Mucosa of stomach (tissue), 1 donor: ENCODE results near the gene TTC39A.
A peak's percentile ranks its signal among the peaks of the same experiment; 100 is the strongest.

Source experiments
- H3K27me3 ChIP-seq: one replicate; pipeline ENCODE4 v1.7.0; 2013; ENCODE audit warnings: mild to moderate bottlenecking, low read length; ENCODE audit not compliant: control insufficient read depth, insufficient read depth
- H3K36me3 ChIP-seq: one replicate; pipeline ENCODE4 v1.7.0; 2013; ENCODE audit warnings: low read length; ENCODE audit not compliant: control insufficient read depth, insufficient read depth
- H3K4me1 ChIP-seq: one replicate; pipeline ENCODE4 v1.7.0; 2013; ENCODE audit warnings: mild to moderate bottlenecking, low read length; ENCODE audit not compliant: control insufficient read depth, insufficient read depth
- H3K4me3 ChIP-seq: one replicate; pipeline ENCODE4 v1.7.0; 2013; ENCODE audit warnings: low read length
- H3K9ac ChIP-seq: one replicate; pipeline ENCODE4 v1.7.0; 2013; ENCODE audit warnings: mild to moderate bottlenecking, low read length, moderate library complexity
- H3K9me3 ChIP-seq: one replicate; pipeline ENCODE4 v1.7.0; 2013; ENCODE audit warnings: mild to moderate bottlenecking, low read length, moderate library complexity; ENCODE audit not compliant: control insufficient read depth
- donor health status: Pancreatic carcinoma.

Gene TTC39A

DNA sequence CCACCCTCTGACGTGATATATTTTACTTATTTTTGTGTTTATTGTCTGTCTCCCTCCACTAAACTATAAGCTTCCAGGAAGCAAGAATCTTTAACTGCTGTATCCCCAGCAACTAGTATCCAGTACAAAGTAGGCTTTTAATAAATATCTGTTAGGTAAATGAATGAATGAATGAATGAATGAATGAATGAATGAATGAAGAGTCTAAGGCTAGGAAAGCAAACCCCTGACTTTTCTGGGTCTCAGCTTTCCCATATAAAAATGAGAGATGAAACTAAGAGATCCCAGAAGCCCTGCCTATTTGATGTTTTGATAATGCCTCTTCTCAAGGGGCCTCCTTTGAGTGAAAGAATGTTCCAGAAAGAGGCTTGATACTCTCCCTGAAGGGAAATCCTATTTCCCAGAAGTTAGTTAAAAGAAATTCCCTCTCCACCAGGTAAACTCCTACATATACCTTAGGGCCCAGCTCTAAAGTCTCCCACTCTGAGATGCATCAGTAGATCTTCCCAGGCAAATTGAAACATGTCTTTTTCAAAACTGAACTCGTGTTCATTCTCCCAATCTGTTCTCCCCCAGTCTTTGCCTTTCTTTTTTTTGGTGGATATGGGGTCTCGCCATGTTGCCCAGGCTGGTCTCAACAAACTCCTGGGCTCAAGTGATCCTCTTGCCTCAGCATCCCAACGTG is 7.8 kb downstream of the TTC39A start:
- Histone ChIP-seq H3K4me3 (no peak overlapping the region), H3K9ac (no peak overlapping the region), H3K36me3 (no peaks in the 10 kb centered on the region), H3K4me1 (peaks cover 33% of the 10 kb centered on the region), H3K9me3 (no peaks in the 10 kb centered on the region), H3K27me3 (no peaks in the 10 kb centered on the region)

DNA sequence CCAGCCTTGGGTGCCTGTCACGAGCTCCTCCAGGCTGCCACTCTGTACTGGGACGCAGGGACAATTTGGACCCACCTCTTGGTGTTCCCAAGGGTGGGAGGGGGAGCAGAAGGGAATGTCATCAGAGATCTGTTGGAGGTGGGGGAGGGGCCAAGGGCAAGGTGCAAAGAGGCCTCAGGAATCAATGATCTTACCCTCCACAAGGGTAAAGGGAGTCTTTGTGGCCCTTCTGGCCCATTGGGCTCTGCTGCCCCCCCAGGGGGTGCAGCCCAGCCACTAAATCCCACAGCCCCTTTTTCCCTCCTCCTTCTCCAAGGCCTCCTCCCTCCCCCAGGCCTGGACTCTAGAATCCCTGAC is 8.5 kb downstream of the TTC39A start:
- no peak overlapping the region for H3K9ac ChIP-seq
- no peaks in the 10 kb centered on the region for H3K27me3 ChIP-seq
- peaks cover 28% of the 10 kb centered on the region for H3K4me1 ChIP-seq
- H3K36me3 ChIP-seq = no peaks in the 10 kb centered on the region
- no peak overlapping the region for H3K4me3 ChIP-seq
- H3K9me3 ChIP-seq = no peaks in the 10 kb centered on the region

DNA sequence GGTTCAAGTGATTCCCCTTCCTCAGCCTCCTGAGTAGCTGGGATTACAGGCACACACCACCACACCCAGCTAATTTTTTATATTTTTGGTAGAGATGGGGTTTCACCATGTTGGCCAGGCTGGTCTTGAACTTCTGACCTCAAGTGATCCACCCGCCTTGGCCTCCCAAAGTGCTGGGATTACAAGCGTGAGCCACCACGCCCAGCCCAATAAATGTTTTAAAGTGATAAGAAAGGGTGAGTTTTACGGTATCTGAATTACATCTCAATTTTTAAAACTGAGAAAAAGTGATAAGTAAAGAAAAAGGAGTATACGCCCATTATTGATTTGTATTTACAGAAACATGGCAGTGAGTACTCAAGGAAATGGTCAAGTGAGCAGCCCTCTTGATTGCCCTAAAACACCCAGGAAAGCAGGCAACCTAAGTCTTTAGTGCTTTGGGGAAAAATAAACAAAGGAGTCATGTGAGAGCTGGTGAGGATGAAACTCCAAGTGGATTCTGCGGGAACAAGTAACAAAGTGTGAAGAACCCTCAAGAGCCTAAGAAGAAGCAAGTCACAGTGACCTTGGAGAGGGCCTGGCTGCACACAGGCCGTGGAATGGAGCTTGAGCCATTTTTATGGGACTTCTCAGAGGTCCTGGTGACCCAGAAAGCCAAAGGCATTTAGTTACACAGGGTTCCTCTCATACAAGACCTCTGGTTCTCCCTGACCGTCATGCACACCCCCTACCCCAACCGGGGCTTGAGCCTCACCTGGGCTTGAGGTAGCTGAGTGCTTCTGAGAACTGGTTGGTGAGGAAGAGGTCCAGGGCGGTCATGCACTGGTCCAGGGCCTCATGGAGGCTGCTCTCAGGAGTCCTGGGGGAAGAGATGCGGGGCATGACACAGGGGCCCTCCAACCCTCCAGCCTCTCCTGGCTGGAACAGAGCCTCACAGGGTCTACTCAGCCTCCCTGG is 9.1 kb downstream of the TTC39A start:
- Histone ChIP-seq H3K4me1 (peaks cover 24% of the 10 kb centered on the region), H3K27me3 (no peaks in the 10 kb centered on the region), H3K9ac (no peak overlapping the region), H3K9me3 (no peaks in the 10 kb centered on the region), H3K4me3 (no peak overlapping the region), H3K36me3 (no peaks in the 10 kb centered on the region)

DNA sequence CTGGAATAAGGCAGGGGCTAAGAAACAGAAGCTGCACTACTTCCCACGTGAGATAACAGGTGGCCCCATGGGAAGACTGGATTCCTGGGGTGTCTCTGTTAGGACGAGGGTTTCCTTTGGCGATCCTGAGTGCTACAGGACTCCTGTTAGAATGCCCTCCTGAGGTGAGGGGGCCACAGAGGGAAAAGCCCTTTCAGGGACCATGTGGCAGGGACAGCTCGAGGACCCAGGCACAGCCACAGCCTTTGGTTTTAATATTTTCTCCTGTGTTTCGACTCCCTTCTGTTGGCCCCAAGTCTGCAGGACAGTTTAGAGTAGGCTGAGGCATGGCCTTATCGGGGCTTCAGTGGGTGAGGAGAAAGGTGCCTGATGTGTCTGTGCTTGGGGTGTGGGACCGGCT is 12.6 kb downstream of the TTC39A start:
- Histone ChIP-seq H3K27me3 (no peaks in the 10 kb centered on the region), H3K4me3 (no peak overlapping the region), H3K36me3 (peaks cover under 1% of the 10 kb centered on the region), H3K9ac (no peak overlapping the region), H3K9me3 (no peaks in the 10 kb centered on the region), H3K4me1 (peaks cover 29% of the 10 kb centered on the region)

DNA sequence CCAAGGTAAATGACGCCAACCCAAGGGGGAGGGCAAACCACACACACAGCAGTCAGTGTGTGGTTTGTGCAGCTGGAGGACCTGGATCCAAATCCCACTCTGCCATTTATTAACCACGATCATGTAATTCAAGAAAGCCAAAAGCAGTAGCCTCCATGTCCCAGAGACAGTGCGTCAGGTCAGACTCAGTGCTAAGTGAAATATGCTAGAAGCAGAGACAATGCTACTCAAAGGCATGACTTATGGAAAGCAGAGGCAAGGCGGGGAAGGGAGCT is 13.6 kb downstream of the TTC39A start:
- Histone ChIP-seq H3K27me3 (no peaks in the 10 kb centered on the region), H3K9me3 (no peaks in the 10 kb centered on the region), H3K9ac (no peak overlapping the region), H3K4me1 (peaks cover 29% of the 10 kb centered on the region), H3K36me3 (peaks cover 9% of the 10 kb centered on the region), H3K4me3 (no peak overlapping the region)

DNA sequence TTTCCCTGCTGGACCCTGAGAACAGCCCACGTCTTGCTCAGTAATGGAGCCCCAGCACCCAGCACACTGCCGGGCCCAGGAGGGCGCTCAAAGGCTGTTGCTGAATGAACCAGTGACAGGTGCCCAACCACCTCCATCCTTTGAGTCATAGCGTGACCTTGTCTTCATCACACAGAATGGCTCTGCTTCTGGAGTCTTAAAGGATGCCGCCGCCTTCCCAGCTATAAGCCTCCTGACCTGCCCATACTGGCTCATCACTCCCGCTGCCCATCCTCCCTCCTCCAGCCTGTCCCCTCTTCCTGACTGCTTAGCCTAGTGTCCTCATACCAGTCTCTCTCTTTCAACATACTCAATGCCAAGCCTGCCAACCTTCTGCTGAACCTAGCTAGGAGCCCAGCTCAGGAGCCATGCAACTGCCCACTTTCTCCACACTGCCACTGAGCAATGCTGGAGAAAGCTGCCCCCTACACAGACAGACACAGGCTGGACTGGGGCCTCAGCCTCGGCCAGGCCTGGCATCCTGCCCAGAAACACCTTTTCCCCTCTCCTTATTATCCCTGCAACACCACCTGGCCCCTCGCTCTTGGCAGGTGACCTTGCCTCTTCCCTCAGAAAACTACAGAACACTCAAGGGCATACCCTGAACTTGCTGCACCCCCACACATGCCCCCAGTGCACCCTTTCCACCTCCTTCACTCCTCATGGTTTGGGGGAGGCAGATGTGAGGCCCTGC is 14.1 kb downstream of the TTC39A start:
- no peaks in the 10 kb centered on the region for H3K27me3 ChIP-seq
- no peak overlapping the region for H3K4me3 ChIP-seq
- no peaks in the 10 kb centered on the region for H3K9me3 ChIP-seq
- no peak overlapping the region for H3K9ac ChIP-seq
- H3K4me1 ChIP-seq = peaks cover 25% of the 10 kb centered on the region
- peaks cover 9% of the 10 kb centered on the region for H3K36me3 ChIP-seq

DNA sequence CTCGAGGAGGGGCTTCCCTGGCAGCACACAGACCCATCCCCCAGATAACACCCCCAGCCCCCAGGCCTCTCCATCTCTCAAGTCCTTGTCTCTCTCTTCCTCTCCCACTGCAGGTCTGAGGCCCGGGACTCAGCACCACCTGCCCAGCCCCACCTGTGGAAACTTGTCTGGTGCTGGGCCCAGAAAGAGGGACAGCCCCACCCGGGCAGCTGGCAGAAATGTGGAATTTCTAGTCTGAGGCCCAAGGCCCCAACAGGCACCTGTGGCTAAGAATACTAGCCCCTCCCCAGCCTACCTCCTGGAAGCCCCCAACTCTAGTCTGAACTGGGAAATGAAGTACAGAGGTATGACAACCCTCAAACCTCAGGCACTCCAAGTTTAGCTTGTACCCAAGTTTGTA is 15.4 kb downstream of the TTC39A start:
- Histone ChIP-seq H3K4me3 (no peak overlapping the region), H3K36me3 (peaks cover 9% of the 10 kb centered on the region), H3K9ac (no peak overlapping the region), H3K4me1 (peaks cover 22% of the 10 kb centered on the region), H3K9me3 (no peaks in the 10 kb centered on the region), H3K27me3 (no peaks in the 10 kb centered on the region)

DNA sequence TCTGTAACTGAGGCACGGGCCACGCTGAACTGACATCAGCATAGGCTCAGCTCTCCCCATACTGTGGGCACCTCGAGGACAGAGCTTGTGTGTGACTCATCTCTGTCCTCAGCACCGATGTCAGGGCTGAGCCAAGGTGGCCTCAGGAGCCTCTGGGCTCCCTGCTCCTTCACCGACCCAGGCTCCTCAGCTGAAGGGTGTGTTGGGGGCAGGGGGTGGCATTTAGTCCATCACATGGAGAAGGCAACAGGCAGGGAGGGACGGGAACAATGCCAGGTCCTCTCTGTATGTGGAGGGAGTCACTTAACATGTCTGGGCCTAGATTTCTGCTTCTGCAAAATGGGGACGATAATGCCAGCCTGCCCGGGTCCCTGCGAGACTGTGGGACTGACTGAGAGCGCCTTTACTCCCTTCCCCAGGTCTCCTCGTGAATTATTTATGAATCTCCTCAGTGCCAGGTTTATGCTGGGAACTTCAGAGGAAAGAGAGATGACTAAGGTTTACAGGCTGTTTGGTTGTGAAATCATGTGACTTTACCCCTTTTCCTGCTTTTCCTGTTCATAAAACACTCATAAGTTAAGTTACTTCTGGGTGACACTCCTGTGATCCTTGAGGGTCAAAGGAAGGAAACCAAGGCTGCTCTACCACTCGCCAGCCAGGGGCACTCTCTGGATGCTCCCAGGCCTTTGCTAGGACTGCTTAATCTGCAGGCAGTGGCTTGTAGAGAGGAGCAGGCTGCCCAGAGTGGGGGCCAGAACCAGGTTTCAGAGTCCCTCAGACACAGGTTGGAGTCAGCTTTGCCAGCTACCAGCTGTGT is 16.2 kb downstream of the TTC39A start:
- Histone ChIP-seq H3K4me3 (no peak overlapping the region), H3K4me1 (peaks cover 26% of the 10 kb centered on the region), H3K27me3 (no peaks in the 10 kb centered on the region), H3K9me3 (no peaks in the 10 kb centered on the region), H3K9ac (peak overlapping the region; percentile 13), H3K36me3 (peaks cover 9% of the 10 kb centered on the region)

DNA sequence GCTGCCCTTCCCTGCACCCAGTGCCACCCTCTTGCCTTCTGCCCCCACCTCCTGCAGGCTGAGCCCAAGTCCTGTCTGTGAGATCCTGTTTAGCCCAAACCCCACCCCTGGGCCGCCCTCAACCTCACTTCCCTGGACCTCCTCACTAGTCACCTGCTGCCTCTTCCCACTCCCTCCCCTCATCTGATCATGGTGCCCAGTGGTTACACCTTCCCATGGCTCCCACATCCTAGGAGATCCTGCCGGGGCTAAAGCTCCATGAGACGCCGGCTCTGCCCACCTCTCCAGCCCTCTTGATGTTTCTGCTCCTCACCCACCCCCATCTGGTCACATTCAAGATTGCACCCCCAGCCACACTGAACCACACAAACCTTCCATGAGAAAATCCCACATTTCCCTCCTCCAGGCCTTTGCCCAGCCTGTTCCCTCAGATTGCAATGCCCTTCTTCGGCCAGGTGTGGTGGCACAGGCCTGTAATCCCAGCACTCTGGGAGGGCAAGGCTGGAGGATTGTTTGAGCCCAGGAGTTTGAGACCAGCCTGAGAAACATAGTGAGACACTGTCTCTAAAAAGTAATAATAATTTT is 17.0 kb downstream of the TTC39A start:
- Histone ChIP-seq H3K4me1 (peaks cover 26% of the 10 kb centered on the region), H3K9ac (no peak overlapping the region), H3K4me3 (no peak overlapping the region), H3K27me3 (no peaks in the 10 kb centered on the region), H3K36me3 (peaks cover 9% of the 10 kb centered on the region), H3K9me3 (no peaks in the 10 kb centered on the region)

DNA sequence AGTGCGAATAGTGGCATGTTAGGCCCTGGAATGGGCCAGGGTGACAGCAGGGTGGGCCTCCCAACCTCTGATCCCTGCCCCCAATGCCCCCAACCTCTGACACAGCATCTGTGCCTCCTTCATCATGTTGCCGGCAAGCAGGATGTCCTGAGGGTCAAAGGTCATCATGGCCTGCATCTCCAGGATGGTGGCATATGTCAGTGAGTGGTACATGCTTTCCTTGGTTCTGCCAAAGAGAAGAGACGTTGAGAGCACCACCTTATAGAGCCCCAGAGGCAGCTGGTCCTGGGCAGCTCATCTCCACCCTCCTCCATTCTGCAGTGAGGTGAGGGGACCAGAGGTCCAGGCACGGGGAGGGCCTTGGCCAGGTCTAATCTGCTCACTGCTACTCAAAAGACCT is 17.6 kb downstream of the TTC39A start:
- Histone ChIP-seq H3K4me1 (peaks cover 26% of the 10 kb centered on the region), H3K9ac (no peak overlapping the region), H3K36me3 (peaks cover 9% of the 10 kb centered on the region), H3K9me3 (no peaks in the 10 kb centered on the region), H3K4me3 (no peak overlapping the region), H3K27me3 (no peaks in the 10 kb centered on the region)

DNA sequence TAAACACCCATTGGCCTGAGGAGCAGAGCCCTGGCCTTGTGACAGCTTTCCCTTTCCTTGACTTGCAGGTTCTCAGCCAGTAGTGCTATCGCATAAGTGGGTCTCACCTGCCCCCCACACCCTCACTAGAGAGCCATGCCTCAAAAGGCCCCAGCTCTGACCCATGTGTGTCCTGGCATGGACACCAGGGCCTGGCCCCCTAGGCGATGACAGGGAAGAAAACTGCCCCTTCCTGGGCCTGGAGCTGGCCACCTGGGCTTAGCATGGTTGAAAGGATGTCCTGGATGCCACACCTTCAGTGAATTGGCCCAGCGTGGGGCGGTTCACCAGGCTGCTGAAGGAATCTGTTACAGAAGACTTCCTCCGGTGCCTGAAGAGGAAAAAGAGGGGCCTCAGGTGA is 18.5 kb downstream of the TTC39A start:
- no peak overlapping the region for H3K4me3 ChIP-seq
- H3K27me3 ChIP-seq = no peaks in the 10 kb centered on the region

More for the DNA sequence above, 18.5 kb downstream of the TTC39A start:
- H3K9me3 ChIP-seq = no peaks in the 10 kb centered on the region
- peaks cover 9% of the 10 kb centered on the region for H3K36me3 ChIP-seq
- no peak overlapping the region for H3K9ac ChIP-seq
- H3K4me1 ChIP-seq = peaks cover 25% of the 10 kb centered on the region
